ENCODE measurements around the gene ZC3H12C.
"Not testable (repeated sequence)": the region's sequence is repeated elsewhere in the genome, so short reads cannot be mapped to it uniquely, and the experiment has no call there.

Gene ZC3H12C

GRCh38 chr11:110186456-110186855 lies 93.3 kb downstream of the ZC3H12C start:
- no peak for DNase-seq

GRCh38 chr11:110186867-110187266 lies 93.7 kb downstream of the ZC3H12C start:
- no peak for DNase-seq

- DNase-seq = no peak
Observed at GRCh38 chr11:110187731-110188130, 94.5 kb downstream of the ZC3H12C start.

GRCh38 chr11:110190885-110191284 lies 97.7 kb downstream of the ZC3H12C start:
- DNase-seq = no peak

- DNase-seq = peak; percentile 24
Observed at GRCh38 chr11:110192604-110193282, 99.6 kb downstream of the ZC3H12C start.

GRCh38 chr11:110194211-110194766 lies 101.1 kb downstream of the ZC3H12C start:
- not testable (repeated sequence) for DNase-seq

GRCh38 chr11:110196241-110196754 lies 103.1 kb downstream of the ZC3H12C start:
- DNase-seq = no peak

- DNase-seq = no peak
Observed at GRCh38 chr11:110196884-110197420, 103.8 kb downstream of the ZC3H12C start.

- no peak for DNase-seq
Observed at GRCh38 chr11:110198031-110198729, 105.0 kb downstream of the ZC3H12C start.

- DNase-seq = no peak
Observed at GRCh38 chr11:110199184-110199981, 106.2 kb downstream of the ZC3H12C start.

GRCh38 chr11:110200241-110200640 lies 107.0 kb downstream of the ZC3H12C start:
- no peak for DNase-seq

- DNase-seq = no peak
Observed at GRCh38 chr11:110200836-110201235, 107.6 kb downstream of the ZC3H12C start.

GRCh38 chr11:110207123-110207522 lies 113.9 kb downstream of the ZC3H12C start:
- no peak for DNase-seq

- peak; percentile 17 for DNase-seq
Observed at GRCh38 chr11:110208678-110209312, 115.6 kb downstream of the ZC3H12C start.

- not testable (repeated sequence) for DNase-seq
Observed at GRCh38 chr11:110209313-110209694, 116.1 kb downstream of the ZC3H12C start.

GRCh38 chr11:110217223-110217877 lies 124.2 kb downstream of the ZC3H12C start:
- no peak for DNase-seq

GRCh38 chr11:110217936-110218335 lies 124.7 kb downstream of the ZC3H12C start:
- DNase-seq = no peak

- DNase-seq = no peak
Observed at GRCh38 chr11:110219006-110219785, 126.0 kb downstream of the ZC3H12C start.
